Chondrocyte (in vitro differentiated cells): ENCODE results near the gene TTLL11. TPM values are rescaled to one million over a fixed set of nuclear protein-coding genes. Genes with fewer than 3 reads are reported as not detected.

Experiments used
- DNase-seq: peaks from one replicate; pipeline ENCODE4 v3.0.0; 2021; ENCODE audit warnings: mixed read lengths, low spot score
- H3K27ac Mint-ChIP-seq: one replicate; pipeline ENCODE4 v1.8.0; 2021; ENCODE audit warnings: mild to moderate bottlenecking, moderate library complexity, mixed read lengths; ENCODE audit not compliant: unreplicated experiment
- H3K27me3 Mint-ChIP-seq: 2 replicates; pipeline ENCODE4 v1.8.0; 2021; ENCODE audit warnings: low read depth, mixed read lengths
- H3K36me3 Mint-ChIP-seq: 2 replicates; pipeline ENCODE4 v1.8.0; 2021; ENCODE audit warnings: low read depth, mixed read lengths
- H3K4me1 Mint-ChIP-seq: 2 replicates; pipeline ENCODE4 v1.8.0; 2021; ENCODE audit warnings: low read depth, mild to moderate bottlenecking, mixed read lengths
- H3K4me3 Mint-ChIP-seq: one replicate; pipeline ENCODE4 v1.8.0; 2021; ENCODE audit warnings: mild to moderate bottlenecking, moderate library complexity, mixed read lengths; ENCODE audit not compliant: unreplicated experiment
- H3K9me3 Mint-ChIP-seq: 2 replicates; pipeline ENCODE4 v1.8.0; 2021; ENCODE audit warnings: low read depth, mixed read lengths
- total RNA-seq: library from RNA; stranded (reverse); gene quantifications from 3 replicates; pipeline ENCODE4 v1.2.1, GENCODE V29; 2021
- TF ChIP-seq, protein P1 (sequence below): fragments of 200-600 bp; sonication (generic); IDR thresholded peaks from 2 replicates; pipeline ENCODE4 v1.5.0; 2021; ENCODE audit warnings: antibody characterized with exemption, mild to moderate bottlenecking, moderate library complexity

Gene TTLL11
- total RNA-seq, 1 donor from 2014 or later, result 9.1 TPM

GRCh38 chr9:121942313-121942712 lies 150.8 kb downstream of the TTLL11 start:
- TF ChIP-seq, protein P1, sequence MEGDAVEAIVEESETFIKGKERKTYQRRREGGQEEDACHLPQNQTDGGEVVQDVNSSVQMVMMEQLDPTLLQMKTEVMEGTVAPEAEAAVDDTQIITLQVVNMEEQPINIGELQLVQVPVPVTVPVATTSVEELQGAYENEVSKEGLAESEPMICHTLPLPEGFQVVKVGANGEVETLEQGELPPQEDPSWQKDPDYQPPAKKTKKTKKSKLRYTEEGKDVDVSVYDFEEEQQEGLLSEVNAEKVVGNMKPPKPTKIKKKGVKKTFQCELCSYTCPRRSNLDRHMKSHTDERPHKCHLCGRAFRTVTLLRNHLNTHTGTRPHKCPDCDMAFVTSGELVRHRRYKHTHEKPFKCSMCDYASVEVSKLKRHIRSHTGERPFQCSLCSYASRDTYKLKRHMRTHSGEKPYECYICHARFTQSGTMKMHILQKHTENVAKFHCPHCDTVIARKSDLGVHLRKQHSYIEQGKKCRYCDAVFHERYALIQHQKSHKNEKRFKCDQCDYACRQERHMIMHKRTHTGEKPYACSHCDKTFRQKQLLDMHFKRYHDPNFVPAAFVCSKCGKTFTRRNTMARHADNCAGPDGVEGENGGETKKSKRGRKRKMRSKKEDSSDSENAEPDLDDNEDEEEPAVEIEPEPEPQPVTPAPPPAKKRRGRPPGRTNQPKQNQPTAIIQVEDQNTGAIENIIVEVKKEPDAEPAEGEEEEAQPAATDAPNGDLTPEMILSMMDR, result no peak
- no peaks in the 10 kb centered on the region for H3K36me3 Mint-ChIP-seq
- H3K9me3 Mint-ChIP-seq, result no peaks in the 10 kb centered on the region
- no peak for DNase-seq
- no peak overlapping the region for H3K4me3 Mint-ChIP-seq
- no peak overlapping the region for H3K27ac Mint-ChIP-seq
- H3K27me3 Mint-ChIP-seq, result no peaks in the 10 kb centered on the region
- H3K4me1 Mint-ChIP-seq, result peaks cover 34% of the 10 kb centered on the region

DNA sequence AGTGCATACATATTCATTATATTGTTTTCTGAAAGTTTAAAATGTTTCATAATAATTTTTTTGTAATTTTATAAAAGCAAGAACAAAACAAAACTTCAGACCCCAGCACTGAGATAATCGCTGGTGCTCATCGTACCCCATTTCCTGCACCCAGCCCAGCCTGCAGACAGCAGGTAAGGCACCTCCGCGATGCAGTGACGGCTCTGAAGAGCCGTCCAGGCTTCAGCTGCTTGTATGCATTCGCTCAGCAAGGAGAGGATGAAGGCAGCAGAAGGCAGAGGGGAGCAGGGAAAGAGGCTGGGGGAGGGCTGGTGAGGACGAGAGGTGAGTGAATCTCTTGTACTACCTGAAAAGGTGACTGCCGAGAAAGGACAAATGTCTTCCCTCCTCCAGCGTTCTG lies 153.5 kb downstream of the TTLL11 start:
- DNase-seq, result no peak
- no peak overlapping the region for H3K4me3 Mint-ChIP-seq
- H3K4me1 Mint-ChIP-seq, result peaks cover 15% of the 10 kb centered on the region
- no peaks in the 10 kb centered on the region for H3K27me3 Mint-ChIP-seq
- no peaks in the 10 kb centered on the region for H3K9me3 Mint-ChIP-seq
- TF ChIP-seq, protein P1, result no peak
- no peak overlapping the region for H3K27ac Mint-ChIP-seq
- H3K36me3 Mint-ChIP-seq, result no peaks in the 10 kb centered on the region

DNA sequence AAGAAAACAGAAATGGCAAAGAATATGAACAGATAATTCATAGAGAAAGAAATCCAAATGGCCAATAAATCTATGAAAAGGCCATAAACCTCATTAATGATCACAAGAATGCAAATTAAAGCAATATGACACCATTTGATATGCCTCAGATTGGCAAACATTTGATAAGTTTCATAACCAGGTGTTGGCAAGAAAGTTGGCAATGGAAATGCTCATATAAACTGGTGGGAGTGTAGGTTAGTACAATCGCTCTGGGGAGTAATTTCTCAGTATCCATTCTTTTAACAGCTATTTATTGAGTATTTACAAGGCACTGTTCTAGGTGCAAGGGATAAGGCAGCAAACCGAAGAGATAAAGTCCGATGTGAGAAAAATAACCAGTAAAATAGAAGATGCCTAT lies 154.5 kb downstream of the TTLL11 start:
- Mint-ChIP-seq H3K27ac (no peak overlapping the region), H3K9me3 (no peaks in the 10 kb centered on the region), H3K27me3 (no peaks in the 10 kb centered on the region), H3K4me1 (peaks cover 5% of the 10 kb centered on the region), H3K36me3 (no peaks in the 10 kb centered on the region), H3K4me3 (no peak overlapping the region)
- no peak for DNase-seq
- TF ChIP-seq, protein P1, result no peak

DNA sequence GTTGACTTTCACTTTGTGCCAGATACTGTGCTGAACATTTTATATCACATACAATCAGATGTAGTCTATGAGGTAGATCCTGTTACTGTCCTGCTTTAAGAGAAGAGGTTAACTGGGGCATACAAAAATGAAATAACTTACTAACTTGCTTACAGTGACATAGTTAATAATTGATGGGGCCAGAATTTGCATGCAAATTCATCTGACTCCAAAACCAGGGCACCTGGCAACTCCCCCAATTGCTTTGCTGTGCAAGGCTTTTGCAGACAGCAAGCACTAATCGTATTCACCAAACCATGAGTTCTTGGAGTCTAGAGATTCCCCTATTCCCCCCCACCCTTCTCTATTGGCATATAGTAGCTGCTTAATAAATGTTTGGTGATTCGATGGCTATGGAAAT lies 155.9 kb downstream of the TTLL11 start:
- H3K36me3 Mint-ChIP-seq, result peaks cover 4% of the 10 kb centered on the region
- no peak for DNase-seq
- no peaks in the 10 kb centered on the region for H3K9me3 Mint-ChIP-seq
- TF ChIP-seq, protein P1, result no peak
- H3K27ac Mint-ChIP-seq, result no peak overlapping the region
- no peaks in the 10 kb centered on the region for H3K4me1 Mint-ChIP-seq
- no peaks in the 10 kb centered on the region for H3K27me3 Mint-ChIP-seq
- H3K4me3 Mint-ChIP-seq, result no peak overlapping the region

GRCh38 chr9:121935739-121936138 lies 157.4 kb downstream of the TTLL11 start:
- Mint-ChIP-seq H3K36me3 (peaks cover 4% of the 10 kb centered on the region), H3K4me3 (no peak overlapping the region), H3K9me3 (no peaks in the 10 kb centered on the region), H3K27ac (no peak overlapping the region), H3K4me1 (no peaks in the 10 kb centered on the region), H3K27me3 (no peaks in the 10 kb centered on the region)
- TF ChIP-seq, protein P1, result no peak
- DNase-seq, result no peak
